ENCODE results near the gene KLRC4. TPM values are rescaled to one million over a fixed set of nuclear protein-coding genes. Genes with fewer than 3 reads are reported as not detected.

KLRC4 gene
- polyA plus RNA-seq, 1 of the 3 experiments (the other 2 are of a cell fraction), result not detected

DNA sequence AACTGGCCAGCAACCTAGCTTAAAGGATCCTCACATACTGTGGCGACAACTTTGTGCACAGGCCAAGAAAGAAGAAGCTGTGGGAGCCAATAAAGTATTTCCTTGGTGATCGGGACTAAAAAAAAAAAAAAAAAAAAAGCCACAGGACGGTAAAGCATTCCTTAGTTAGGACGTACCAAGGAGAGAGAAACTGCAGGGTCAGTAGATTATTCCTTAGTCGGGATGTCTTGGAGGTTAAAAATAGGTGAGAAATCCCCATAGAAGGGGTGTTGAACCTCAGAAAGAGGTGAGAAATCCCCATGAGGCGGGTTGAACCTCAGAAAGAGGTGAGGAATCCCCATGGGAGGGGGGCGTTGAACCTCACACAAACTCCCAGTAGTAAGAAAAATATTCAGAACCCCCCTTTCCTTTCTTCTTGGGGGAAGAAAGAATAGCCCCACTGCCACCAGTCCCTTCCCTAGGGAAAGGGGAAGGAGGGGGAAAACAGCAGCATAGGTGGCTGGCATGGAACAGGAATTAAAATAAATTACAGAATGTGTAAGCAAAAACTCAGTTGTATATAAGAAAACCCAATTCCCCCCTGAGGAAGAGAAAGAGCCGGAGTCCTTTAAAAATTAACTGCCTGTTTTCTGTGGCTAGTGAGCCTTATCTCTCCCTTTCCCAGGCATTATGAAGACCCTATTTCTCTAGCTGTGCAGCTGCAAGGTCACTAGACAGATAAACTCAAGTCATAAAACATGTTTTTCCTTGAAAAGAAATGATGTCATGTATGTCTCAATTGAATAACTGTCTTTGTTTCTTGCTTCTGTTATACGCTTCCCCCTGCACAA is 46.5 kb downstream of the KLRC4 start:
- no peaks in the 10 kb centered on the region for H3K79me2 ChIP-seq (ENCODE audit: insufficient read depth)
- H3F3A ChIP-seq (replicated peaks; ENCODE audit: insufficient read depth), result no peaks in the 10 kb centered on the region
- no peak overlapping the region for H3K4me3 ChIP-seq (ENCODE audit: low read depth in 2 of 2, low read length in 1 of 2)
- no peaks in the 10 kb centered on the region for H3K9me2 ChIP-seq
- H3K27ac ChIP-seq (ENCODE audit: low read depth in 2 of 2, low read length in 1 of 2), result no peak overlapping the region
- H2AFZ ChIP-seq (ENCODE audit: low read depth), result no peak overlapping the region
- H3K9me3 ChIP-seq, result no peaks in the 10 kb centered on the region
- ChIA-PET CTCF (no interaction called here), POLR2A (no interaction called here)
- H4K20me1 ChIP-seq (ENCODE audit: insufficient read depth), result no peaks in the 10 kb centered on the region
- H3K4me1 ChIP-seq (ENCODE audit: control insufficient read depth in 1 of 2, insufficient read depth in 2 of 2, low read depth in 1 of 2, low read length in 1 of 2), result peaks cover 0 to 9% of the 10 kb centered on the region in 2 experiments; a peak in 1 of 4 replicates
- H3K4me2 ChIP-seq, result no peak overlapping the region
- no peak for DNase-seq
- no peak for TF ChIP-seq TEAD4 (IDR thresholded peaks at IDR 0.05; ENCODE audit: borderline replicate concordance, insufficient read depth)
- TF ChIP-seq, protein P1, sequence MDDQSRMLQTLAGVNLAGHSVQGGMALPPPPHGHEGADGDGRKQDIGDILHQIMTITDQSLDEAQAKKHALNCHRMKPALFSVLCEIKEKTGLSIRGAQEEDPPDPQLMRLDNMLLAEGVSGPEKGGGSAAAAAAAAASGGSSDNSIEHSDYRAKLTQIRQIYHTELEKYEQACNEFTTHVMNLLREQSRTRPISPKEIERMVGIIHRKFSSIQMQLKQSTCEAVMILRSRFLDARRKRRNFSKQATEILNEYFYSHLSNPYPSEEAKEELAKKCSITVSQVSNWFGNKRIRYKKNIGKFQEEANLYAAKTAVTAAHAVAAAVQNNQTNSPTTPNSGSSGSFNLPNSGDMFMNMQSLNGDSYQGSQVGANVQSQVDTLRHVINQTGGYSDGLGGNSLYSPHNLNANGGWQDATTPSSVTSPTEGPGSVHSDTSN (IDR thresholded peaks at IDR 0.05), result no peak
- TF ChIP-seq RXRA (IDR thresholded peaks at IDR 0.05; ENCODE audit: borderline replicate concordance, low read depth), result no peak
- TF ChIP-seq, protein P2, sequence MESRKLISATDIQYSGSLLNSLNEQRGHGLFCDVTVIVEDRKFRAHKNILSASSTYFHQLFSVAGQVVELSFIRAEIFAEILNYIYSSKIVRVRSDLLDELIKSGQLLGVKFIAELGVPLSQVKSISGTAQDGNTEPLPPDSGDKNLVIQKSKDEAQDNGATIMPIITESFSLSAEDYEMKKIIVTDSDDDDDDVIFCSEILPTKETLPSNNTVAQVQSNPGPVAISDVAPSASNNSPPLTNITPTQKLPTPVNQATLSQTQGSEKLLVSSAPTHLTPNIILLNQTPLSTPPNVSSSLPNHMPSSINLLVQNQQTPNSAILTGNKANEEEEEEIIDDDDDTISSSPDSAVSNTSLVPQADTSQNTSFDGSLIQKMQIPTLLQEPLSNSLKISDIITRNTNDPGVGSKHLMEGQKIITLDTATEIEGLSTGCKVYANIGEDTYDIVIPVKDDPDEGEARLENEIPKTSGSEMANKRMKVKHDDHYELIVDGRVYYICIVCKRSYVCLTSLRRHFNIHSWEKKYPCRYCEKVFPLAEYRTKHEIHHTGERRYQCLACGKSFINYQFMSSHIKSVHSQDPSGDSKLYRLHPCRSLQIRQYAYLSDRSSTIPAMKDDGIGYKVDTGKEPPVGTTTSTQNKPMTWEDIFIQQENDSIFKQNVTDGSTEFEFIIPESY (IDR thresholded peaks at IDR 0.05; ENCODE audit: borderline replicate concordance, low read depth), result no peak
- TF ChIP-seq SIN3A (IDR thresholded peaks at IDR 0.05; ENCODE audit: borderline replicate concordance, low read depth, low read length), result no peak
- TF ChIP-seq GABPA (IDR thresholded peaks at IDR 0.05; ENCODE audit: low read depth), result no peak
- no peak for TF ChIP-seq SMC3 (IDR thresholded peaks at IDR 0.05; ENCODE audit: low read depth, low read length)
- TF ChIP-seq TAF1 (IDR thresholded peaks at IDR 0.05; ENCODE audit: borderline replicate concordance, low read depth, low read length), result no peak
- TF ChIP-seq, protein P3, sequence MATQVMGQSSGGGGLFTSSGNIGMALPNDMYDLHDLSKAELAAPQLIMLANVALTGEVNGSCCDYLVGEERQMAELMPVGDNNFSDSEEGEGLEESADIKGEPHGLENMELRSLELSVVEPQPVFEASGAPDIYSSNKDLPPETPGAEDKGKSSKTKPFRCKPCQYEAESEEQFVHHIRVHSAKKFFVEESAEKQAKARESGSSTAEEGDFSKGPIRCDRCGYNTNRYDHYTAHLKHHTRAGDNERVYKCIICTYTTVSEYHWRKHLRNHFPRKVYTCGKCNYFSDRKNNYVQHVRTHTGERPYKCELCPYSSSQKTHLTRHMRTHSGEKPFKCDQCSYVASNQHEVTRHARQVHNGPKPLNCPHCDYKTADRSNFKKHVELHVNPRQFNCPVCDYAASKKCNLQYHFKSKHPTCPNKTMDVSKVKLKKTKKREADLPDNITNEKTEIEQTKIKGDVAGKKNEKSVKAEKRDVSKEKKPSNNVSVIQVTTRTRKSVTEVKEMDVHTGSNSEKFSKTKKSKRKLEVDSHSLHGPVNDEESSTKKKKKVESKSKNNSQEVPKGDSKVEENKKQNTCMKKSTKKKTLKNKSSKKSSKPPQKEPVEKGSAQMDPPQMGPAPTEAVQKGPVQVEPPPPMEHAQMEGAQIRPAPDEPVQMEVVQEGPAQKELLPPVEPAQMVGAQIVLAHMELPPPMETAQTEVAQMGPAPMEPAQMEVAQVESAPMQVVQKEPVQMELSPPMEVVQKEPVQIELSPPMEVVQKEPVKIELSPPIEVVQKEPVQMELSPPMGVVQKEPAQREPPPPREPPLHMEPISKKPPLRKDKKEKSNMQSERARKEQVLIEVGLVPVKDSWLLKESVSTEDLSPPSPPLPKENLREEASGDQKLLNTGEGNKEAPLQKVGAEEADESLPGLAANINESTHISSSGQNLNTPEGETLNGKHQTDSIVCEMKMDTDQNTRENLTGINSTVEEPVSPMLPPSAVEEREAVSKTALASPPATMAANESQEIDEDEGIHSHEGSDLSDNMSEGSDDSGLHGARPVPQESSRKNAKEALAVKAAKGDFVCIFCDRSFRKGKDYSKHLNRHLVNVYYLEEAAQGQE (IDR thresholded peaks at IDR 0.05; ENCODE audit: low read depth, low read length), result no peak
- TF ChIP-seq, protein P4, sequence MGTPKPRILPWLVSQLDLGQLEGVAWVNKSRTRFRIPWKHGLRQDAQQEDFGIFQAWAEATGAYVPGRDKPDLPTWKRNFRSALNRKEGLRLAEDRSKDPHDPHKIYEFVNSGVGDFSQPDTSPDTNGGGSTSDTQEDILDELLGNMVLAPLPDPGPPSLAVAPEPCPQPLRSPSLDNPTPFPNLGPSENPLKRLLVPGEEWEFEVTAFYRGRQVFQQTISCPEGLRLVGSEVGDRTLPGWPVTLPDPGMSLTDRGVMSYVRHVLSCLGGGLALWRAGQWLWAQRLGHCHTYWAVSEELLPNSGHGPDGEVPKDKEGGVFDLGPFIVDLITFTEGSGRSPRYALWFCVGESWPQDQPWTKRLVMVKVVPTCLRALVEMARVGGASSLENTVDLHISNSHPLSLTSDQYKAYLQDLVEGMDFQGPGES (IDR thresholded peaks at IDR 0.05; ENCODE audit: low read depth, low read length), result no peak
- no peaks in the 10 kb centered on the region for H3K36me3 ChIP-seq (replicated peaks in 1 of 2; ENCODE audit: control insufficient read depth in 1 of 2, insufficient read depth in 2 of 2, low read length in 1 of 2)
- H3K27me3 ChIP-seq (ENCODE audit: insufficient read depth), result no peaks in the 10 kb centered on the region
- WGBS (ENCODE audit: low lambda C conversion rate), result 85% methylated on average over 9 of the region's 9 CpGs
- no peak overlapping the region for H3K9ac ChIP-seq
